ENCODE results near the gene ANXA6.
A peak's percentile ranks its signal among the peaks of the same experiment; 100 is the strongest.

ANXA6 gene

GRCh38 chr5:151051931-151052608 lies 105.5 kb downstream of the ANXA6 start:
- no peak for DNase-seq (ENCODE audit: extremely low spot score, insufficient read length, low read depth)
- no peak for FAIRE-seq

- peak; percentile 60 for DNase-seq (ENCODE audit: extremely low spot score, insufficient read length, low read depth)
- FAIRE-seq, result peak; percentile 86
These were observed 106.3 kb downstream of the ANXA6 start for GRCh38 chr5:151051066-151051930.
